Endothelial cell of umbilical vein (primary cell): Measurements from ENCODE around the gene ADAM20.

ENCODE experiments used
- EZH2 ChIP-seq: IDR thresholded peaks from 2 replicates; pipeline ENCODE4 v1.6.1; 2012; ENCODE audit warnings: borderline replicate concordance, low read depth, mild to moderate bottlenecking, moderate library complexity, low read length, inconsistent platforms; ENCODE audit not compliant: severe bottlenecking
- FOS ChIP-seq: IDR thresholded peaks from 2 replicates; pipeline ENCODE4 v1.6.1; 2011; ENCODE audit warnings: mild to moderate bottlenecking, low read length, moderate library complexity, borderline replicate concordance; ENCODE audit not compliant: insufficient read depth
- GATA2 ChIP-seq: IDR thresholded peaks from 2 replicates; pipeline ENCODE4 v1.7.0; 2011; ENCODE audit warnings: low read depth, mild to moderate bottlenecking, moderate library complexity, mixed read lengths, low read length; ENCODE audit not compliant: insufficient read length, insufficient read depth
- JUN ChIP-seq: IDR thresholded peaks from 2 replicates; pipeline ENCODE4 v1.6.1; 2011; ENCODE audit warnings: borderline replicate concordance, low read depth; ENCODE audit not compliant: insufficient read length, insufficient read depth
- MYC ChIP-seq: IDR thresholded peaks from one replicate; pipeline ENCODE4 v1.6.1; 2011; ENCODE audit warnings: mild to moderate bottlenecking, low read depth, low read length
- POLR2A ChIP-seq: IDR thresholded peaks from 2 replicates; pipeline ENCODE4 v1.6.1; 2012; ENCODE audit warnings: low read depth, mild to moderate bottlenecking, control low read depth, low read length
- POLR2AphosphoS5 ChIP-seq: IDR thresholded peaks from 2 replicates; pipeline ENCODE4 v1.6.1; 2012; ENCODE audit warnings: low read depth, mild to moderate bottlenecking, control low read depth, low read length, moderate library complexity; ENCODE audit not compliant: insufficient read depth
- TF ChIP-seq, protein P1 (sequence below), 2 donors: IDR thresholded peaks; 1 replicate in 1 of 2; 2 replicates in 1 of 2; pipeline ENCODE4 v1.5.1; 2011; ENCODE audit warnings: low read length in 2 of 2, mild to moderate bottlenecking in 2 of 2, moderate library complexity in 2 of 2, control low read depth in 1 of 2, inconsistent platforms in 1 of 2, low read depth in 1 of 2; ENCODE audit not compliant: insufficient read depth in 1 of 2; ENCODE audit errors: extremely low read depth in 1 of 2
- TF ChIP-seq, protein P2 (sequence below): IDR thresholded peaks from 2 replicates; pipeline ENCODE4 v1.6.1; 2011; ENCODE audit not compliant: insufficient read depth, insufficient read length

DNA sequence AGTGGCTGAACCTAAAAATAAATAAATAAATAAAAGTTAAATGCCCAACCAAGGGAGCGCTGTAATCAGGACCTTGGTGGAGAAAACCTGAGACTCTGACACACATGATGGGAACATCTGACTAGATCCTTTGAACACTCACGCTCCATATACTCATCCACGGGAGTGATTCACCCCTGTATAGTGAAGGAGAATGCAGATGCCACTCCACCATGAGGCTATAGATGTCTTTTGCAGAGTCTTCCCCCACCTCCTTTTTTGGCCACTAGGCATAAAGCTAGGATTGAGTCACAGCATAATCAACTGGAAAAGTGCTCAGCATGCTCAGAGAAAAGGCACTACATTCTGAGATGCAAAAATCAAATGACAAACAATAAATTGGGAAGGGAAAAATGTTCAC is 19.0 kb downstream of the ADAM20 start:
- TF ChIP-seq EZH2 (no peak), POLR2A (no peak), GATA2 (no peak), POLR2AphosphoS5 (no peak), FOS (no peak), JUN (no peak), MYC (no peak)
- TF ChIP-seq, protein P1, sequence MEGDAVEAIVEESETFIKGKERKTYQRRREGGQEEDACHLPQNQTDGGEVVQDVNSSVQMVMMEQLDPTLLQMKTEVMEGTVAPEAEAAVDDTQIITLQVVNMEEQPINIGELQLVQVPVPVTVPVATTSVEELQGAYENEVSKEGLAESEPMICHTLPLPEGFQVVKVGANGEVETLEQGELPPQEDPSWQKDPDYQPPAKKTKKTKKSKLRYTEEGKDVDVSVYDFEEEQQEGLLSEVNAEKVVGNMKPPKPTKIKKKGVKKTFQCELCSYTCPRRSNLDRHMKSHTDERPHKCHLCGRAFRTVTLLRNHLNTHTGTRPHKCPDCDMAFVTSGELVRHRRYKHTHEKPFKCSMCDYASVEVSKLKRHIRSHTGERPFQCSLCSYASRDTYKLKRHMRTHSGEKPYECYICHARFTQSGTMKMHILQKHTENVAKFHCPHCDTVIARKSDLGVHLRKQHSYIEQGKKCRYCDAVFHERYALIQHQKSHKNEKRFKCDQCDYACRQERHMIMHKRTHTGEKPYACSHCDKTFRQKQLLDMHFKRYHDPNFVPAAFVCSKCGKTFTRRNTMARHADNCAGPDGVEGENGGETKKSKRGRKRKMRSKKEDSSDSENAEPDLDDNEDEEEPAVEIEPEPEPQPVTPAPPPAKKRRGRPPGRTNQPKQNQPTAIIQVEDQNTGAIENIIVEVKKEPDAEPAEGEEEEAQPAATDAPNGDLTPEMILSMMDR (IDR thresholded peaks at IDR 0.05; ENCODE audit: extremely low read depth in 1 of 2, insufficient read depth in 1 of 2, low read depth in 1 of 2, low read length in 2 of 2), result no peak
- TF ChIP-seq, protein P2, sequence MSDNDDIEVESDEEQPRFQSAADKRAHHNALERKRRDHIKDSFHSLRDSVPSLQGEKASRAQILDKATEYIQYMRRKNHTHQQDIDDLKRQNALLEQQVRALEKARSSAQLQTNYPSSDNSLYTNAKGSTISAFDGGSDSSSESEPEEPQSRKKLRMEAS, result no peak
